Mesenchymal stem cell (in vitro differentiated cells and primary cell): ENCODE measurements around the gene PPM1M.

Source experiments
- DNase-seq: peaks from one replicate; pipeline ENCODE4 v3.0.0-alpha.2; 2013
- H2AFZ ChIP-seq: one replicate; pipeline ENCODE4 v1.6.1; 2013; ENCODE audit warnings: low read depth, mild to moderate bottlenecking, control low read depth, inconsistent platforms, low read length, moderate library complexity
- H2AK5ac ChIP-seq: 2 replicates; pipeline ENCODE4 v1.6.1; 2013; ENCODE audit warnings: low read length, moderate library complexity, mild to moderate bottlenecking, inconsistent platforms; ENCODE audit not compliant: severe bottlenecking
- H2BK120ac ChIP-seq: one replicate; pipeline ENCODE4 v1.6.1; 2013; ENCODE audit warnings: low read depth, mild to moderate bottlenecking, inconsistent platforms, low read length, moderate library complexity
- H2BK12ac ChIP-seq, 2 experiments: one replicate each; pipeline ENCODE4 v1.6.1; 2013; ENCODE audit warnings: inconsistent platforms in 2 of 2, low read length in 2 of 2, mild to moderate bottlenecking in 2 of 2, moderate library complexity in 2 of 2, control low read depth in 1 of 2
- H2BK15ac ChIP-seq: one replicate; pipeline ENCODE4 v1.6.1; 2013; ENCODE audit warnings: mild to moderate bottlenecking, low read depth, inconsistent platforms; ENCODE audit not compliant: poor library complexity, severe bottlenecking
- H2BK5ac ChIP-seq: 2 replicates; pipeline ENCODE4 v1.6.1; 2013; ENCODE audit warnings: low read depth, mild to moderate bottlenecking, low read length, control low read depth, inconsistent platforms; ENCODE audit not compliant: poor library complexity, severe bottlenecking
- H3K14ac ChIP-seq, 2 experiments: one replicate each; pipeline ENCODE4 v1.6.1; 2013; ENCODE audit warnings: inconsistent platforms in 2 of 2, low read length in 2 of 2, control low read depth in 1 of 2, mild to moderate bottlenecking in 1 of 2, moderate library complexity in 1 of 2
- H3K18ac ChIP-seq, 2 experiments: one replicate each; pipeline ENCODE4 v1.6.1; 2013; ENCODE audit warnings: inconsistent platforms in 2 of 2, low read length in 2 of 2, control low read depth in 1 of 2, low read depth in 1 of 2, mild to moderate bottlenecking in 1 of 2
- H3K23ac ChIP-seq, 2 experiments: one replicate each; pipeline ENCODE4 v1.6.1; 2013; ENCODE audit warnings: inconsistent platforms in 2 of 2, low read length in 2 of 2, mild to moderate bottlenecking in 2 of 2, moderate library complexity in 2 of 2, control low read depth in 1 of 2
- H3K27ac ChIP-seq: 2 replicates; pipeline ENCODE4 v1.5.1; 2013; ENCODE audit warnings: mild to moderate bottlenecking, moderate library complexity, low read length, control low read depth, inconsistent platforms; ENCODE audit not compliant: poor library complexity, severe bottlenecking
- H3K27me3 ChIP-seq, 2 experiments: 2 replicates each; pipeline versions ENCODE4 v1.6.1 to v1.7.0; 2013; ENCODE audit warnings: low read length in 2 of 2, mild to moderate bottlenecking in 2 of 2, moderate library complexity in 2 of 2, control low read depth in 1 of 2, inconsistent platforms in 1 of 2; ENCODE audit not compliant: control insufficient read depth in 1 of 2, insufficient read depth in 1 of 2
- H3K36me3 ChIP-seq, 2 experiments: 2 replicates each; pipeline versions ENCODE4 v1.6.1 to v1.7.0; 2013; ENCODE audit warnings: low read length in 2 of 2, control low read depth in 1 of 2, inconsistent platforms in 1 of 2, low read depth in 1 of 2, mild to moderate bottlenecking in 1 of 2; ENCODE audit not compliant: insufficient read depth in 2 of 2, control insufficient read depth in 1 of 2
- H3K4ac ChIP-seq, 2 experiments: one replicate each; pipeline ENCODE4 v1.6.1; 2013; ENCODE audit warnings: inconsistent platforms in 2 of 2, low read length in 2 of 2, mild to moderate bottlenecking in 2 of 2, moderate library complexity in 2 of 2, control low read depth in 1 of 2, low read depth in 1 of 2
- H3K4me1 ChIP-seq: 2 replicates; pipeline ENCODE4 v1.6.1; 2013; ENCODE audit warnings: low read depth, low read length, control low read depth; ENCODE audit not compliant: control insufficient read depth, insufficient read depth
- H3K4me2 ChIP-seq: 2 replicates; pipeline ENCODE4 v1.6.1; 2013; ENCODE audit warnings: low read length, mild to moderate bottlenecking, inconsistent platforms; ENCODE audit not compliant: poor library complexity, severe bottlenecking
- H3K4me3 ChIP-seq, 2 experiments: 2 replicates each; pipeline versions ENCODE4 v1.5.1 to v1.7.0; 2013; ENCODE audit warnings: low read length in 2 of 2, mild to moderate bottlenecking in 2 of 2, control low read depth in 1 of 2, low read depth in 1 of 2; ENCODE audit not compliant: insufficient read depth in 1 of 2
- H3K79me1 ChIP-seq: replicated peaks from 2 replicates; pipeline ENCODE4 v1.6.1; 2013; ENCODE audit warnings: mild to moderate bottlenecking, control low read depth, low read length, inconsistent platforms; ENCODE audit not compliant: poor library complexity, severe bottlenecking
- H3K9ac ChIP-seq: 2 replicates; pipeline ENCODE4 v1.7.0; 2013; ENCODE audit warnings: mild to moderate bottlenecking, low read length, moderate library complexity
- H3K9me3 ChIP-seq: 2 replicates; pipeline ENCODE4 v1.7.0; 2013; ENCODE audit warnings: mild to moderate bottlenecking, low read length; ENCODE audit not compliant: control insufficient read depth
- H4K8ac ChIP-seq: one replicate; pipeline ENCODE4 v1.6.1; 2013; ENCODE audit warnings: inconsistent platforms, mild to moderate bottlenecking, low read length, moderate library complexity
- H4K91ac ChIP-seq: one replicate; pipeline ENCODE4 v1.6.1; 2013; ENCODE audit warnings: mild to moderate bottlenecking, low read length, inconsistent platforms
- WGBS: methylation state at CpG from one replicate; pipeline ENCODE4 v1.1.7; 2013; ENCODE audit warnings: mixed read lengths; 5-methylcytosine and 5-hydroxymethylcytosine counted together

The PPM1M gene

GRCh38 chr3:52238761-52239701 lies 6.5 kb upstream of the PPM1M start, which contains the start of gene TWF2:
Gene TWF2 (minus strand): TSS chr3:52239158. CDS start chr3:52239016, 142 bp downstream.
- peak within 1 kb of the TSS; percentile 67 to 79 for H2BK12ac ChIP-seq
- peak within 1 kb of the TSS; percentile 92 for H2BK15ac ChIP-seq
- H4K91ac ChIP-seq = peak within 1 kb of the TSS; percentile 98
- H2BK5ac ChIP-seq = peak within 1 kb of the TSS; percentile 63
- peak within 1 kb of the TSS; percentile 96 to 99 for H3K18ac ChIP-seq
- no peak within 1 kb of the TSS for H2AFZ ChIP-seq
- H3K4ac ChIP-seq = peak within 1 kb of the TSS; percentile 83 to 90
- peak within 1 kb of the TSS; percentile 95 for H3K9ac ChIP-seq
- H3K27ac ChIP-seq = peak within 1 kb of the TSS; percentile 86
- H3K27me3 ChIP-seq = no peaks in the 10 kb centered on the region
- H3K9me3 ChIP-seq = no peaks in the 10 kb centered on the region
- peak within 1 kb of the TSS in 1 of 2 experiments; percentile 91 for H3K14ac ChIP-seq
- H3K36me3 ChIP-seq = peaks cover 15 to 18% of the 10 kb centered on the region in 2 experiments
- H3K79me1 ChIP-seq = peaks cover 16% of the 10 kb centered on the region
- peak within 1 kb of the TSS; percentile 66 for H2AK5ac ChIP-seq
- H3K4me1 ChIP-seq = peaks cover 47% of the 10 kb centered on the region
- H2BK120ac ChIP-seq = peak within 1 kb of the TSS; percentile 82
- peak within 1 kb of the TSS; percentile 89 for H3K4me2 ChIP-seq
- under 1% methylated on average over 36 of the region's 92 CpGs for WGBS
- peak within 1 kb of the TSS; percentile 78 to 94 for H3K4me3 ChIP-seq
- H4K8ac ChIP-seq = peak within 1 kb of the TSS; percentile 98
- H3K23ac ChIP-seq = peak within 1 kb of the TSS in 1 of 2 experiments; percentile 55
- peak; percentile 79 for DNase-seq

DNA sequence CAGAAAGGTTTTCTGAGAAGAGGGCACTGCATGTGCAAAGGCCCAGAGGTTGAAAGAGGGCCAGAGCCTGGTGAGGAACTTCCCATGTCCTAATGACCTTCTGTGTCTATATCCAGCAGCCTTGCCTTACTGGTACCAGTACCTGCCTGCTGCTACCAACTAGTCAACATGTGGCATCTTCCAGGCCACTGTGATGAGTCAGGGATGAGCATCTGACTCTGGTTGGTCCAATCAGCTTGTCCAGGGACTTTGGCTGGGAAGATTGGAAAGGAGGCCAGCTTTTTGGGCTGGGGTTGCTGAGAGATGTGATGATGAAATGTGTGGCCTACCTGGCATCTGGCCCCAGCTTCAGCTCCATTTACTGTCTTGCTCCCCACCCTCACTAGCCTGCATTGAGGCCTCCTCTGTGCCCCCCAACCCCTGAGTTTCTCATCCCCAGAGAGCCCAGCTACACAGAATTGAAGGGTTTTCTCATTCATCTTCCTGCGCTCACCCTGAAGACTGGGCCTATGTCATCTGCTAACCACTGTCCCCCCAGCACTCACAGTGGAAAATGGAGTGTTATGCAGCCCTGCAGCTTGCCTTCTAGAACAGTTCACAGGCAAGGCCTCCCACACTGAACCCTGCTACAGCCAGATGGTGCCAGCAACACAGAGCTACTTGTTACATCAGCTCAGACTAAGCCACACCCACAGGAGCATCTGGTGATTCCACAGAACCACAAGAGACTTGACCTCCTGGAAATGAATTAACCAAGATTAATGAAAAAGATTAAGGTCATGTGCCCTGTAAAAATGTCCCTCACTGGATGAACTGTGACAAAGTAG lies 5.3 kb upstream of the PPM1M start:
- H3K36me3 ChIP-seq = peaks cover 4 to 6% of the 10 kb centered on the region in 2 experiments
- peak overlapping the region; percentile 91 for H4K8ac ChIP-seq
- H2BK15ac ChIP-seq = peak overlapping the region; percentile 88
- peak overlapping the region; percentile 26 for H3K27ac ChIP-seq
- H3K27me3 ChIP-seq = no peaks in the 10 kb centered on the region
- peak; percentile 98 for DNase-seq
- H2AFZ ChIP-seq = no peak overlapping the region
- H3K4me2 ChIP-seq = no peak overlapping the region
- H3K18ac ChIP-seq = peak overlapping the region; percentile 52 to 70
- peak overlapping the region; percentile 62 for H2BK120ac ChIP-seq
- H2BK12ac ChIP-seq = peak overlapping the region; percentile 60 to 79
- H4K91ac ChIP-seq = peak overlapping the region; percentile 90
- H3K4me3 ChIP-seq = peak overlapping the region in 1 of 2 experiments; percentile 94
- peak overlapping the region; percentile 95 for H3K9ac ChIP-seq
- peaks cover 51% of the 10 kb centered on the region for H3K4me1 ChIP-seq
- H3K79me1 ChIP-seq = peaks cover 11% of the 10 kb centered on the region
- 100% methylated on average over 1 of the region's 1 CpG for WGBS
- no peak overlapping the region for H3K23ac ChIP-seq
- H3K4ac ChIP-seq = peak overlapping the region; percentile 20 to 71
- H2BK5ac ChIP-seq = no peak overlapping the region
- peak overlapping the region; percentile 2 for H2AK5ac ChIP-seq
- H3K14ac ChIP-seq = no peak overlapping the region
- H3K9me3 ChIP-seq = no peaks in the 10 kb centered on the region

GRCh38 chr3:52240886-52241370 lies 4.6 kb upstream of the PPM1M start:
- no peaks in the 10 kb centered on the region for H3K9me3 ChIP-seq
- 97% methylated on average over 4 of the region's 4 CpGs for WGBS

More at GRCh38 chr3:52240886-52241370, 4.6 kb upstream of the PPM1M start:
- Histone ChIP-seq H3K79me1 (peaks cover 6% of the 10 kb centered on the region), H3K4ac (peak overlapping the region in 1 of 2 experiments; percentile 20), H2AK5ac (no peak overlapping the region), H3K4me1 (peaks cover 47% of the 10 kb centered on the region), H3K18ac (peak overlapping the region in 1 of 2 experiments; percentile 14), H2BK5ac (no peak overlapping the region), H3K27me3 (no peaks in the 10 kb centered on the region), H2BK120ac (no peak overlapping the region), H2BK15ac (no peak overlapping the region), H4K91ac (no peak overlapping the region), H3K27ac (no peak overlapping the region), H3K14ac (no peak overlapping the region), H3K4me3 (no peak overlapping the region), H4K8ac (no peak overlapping the region), H2AFZ (no peak overlapping the region), H2BK12ac (peak overlapping the region in 1 of 2 experiments; percentile 21), H3K23ac (no peak overlapping the region), H3K9ac (peak overlapping the region; percentile 74), H3K4me2 (no peak overlapping the region), H3K36me3 (no peaks in the 10 kb centered on the region)
- DNase-seq = no peak
